Naive thymus-derived CD8-positive, alpha-beta T cell (primary cell): Measurements from ENCODE around the gene MYRIP. TPM values are rescaled to one million over a fixed set of nuclear protein-coding genes. Genes with fewer than 3 reads are reported as not detected.
A peak's percentile ranks its signal among the peaks of the same experiment; 100 is the strongest.

Experiments
- ATAC-seq, 2 donors: fragments of 150-1000 bp; cut with Tn5 transposase in 1 of 2; sonication (Bioruptor Pico), chemical (Tn5 transposase) in 1 of 2; 1 replicate in 1 of 2; 2 replicates in 1 of 2; pipeline ENCODE4 v1.10.0; 2021; ENCODE audit warnings: mild to moderate bottlenecking in 2 of 2, moderate library complexity in 2 of 2
- POLR2A ChIA-PET: fragments of 350-600 bp; sonication (Branson Sonifier 250); formaldehyde crosslinking; loops from one replicate; lab custom pipeline; 2021; ENCODE audit warnings: antibody characterized with exemption; lab: Charles Lee
- DNase-seq, 10 donors: peaks; one replicate each; pipeline versions ENCODE4 v3.0.0 to v3.0.0-alpha.2; 2020 to 2022
- H3K27ac Mint-ChIP-seq, 10 donors: one replicate each; pipeline ENCODE4 v1.8.0; 2020 to 2022; ENCODE audit warnings: mild to moderate bottlenecking in 10 of 10, mixed read lengths in 10 of 10, moderate library complexity in 4 of 10, inconsistent platforms in 1 of 10
- H3K27me3 Mint-ChIP-seq, 5 donors: one replicate each; pipeline ENCODE4 v1.8.0; 2021 to 2022; ENCODE audit warnings: mixed read lengths in 5 of 5
- H3K36me3 Mint-ChIP-seq, 3 donors: one replicate each; pipeline ENCODE4 v1.8.0; 2020 to 2022; ENCODE audit warnings: mixed read lengths in 3 of 3, mild to moderate bottlenecking in 2 of 3, inconsistent platforms in 1 of 3
- H3K4me1 Mint-ChIP-seq, 4 donors: one replicate each; pipeline ENCODE4 v1.8.0; 2021 to 2022; ENCODE audit warnings: mixed read lengths in 4 of 4
- H3K4me3 Mint-ChIP-seq, 10 donors: one replicate each; pipeline ENCODE4 v1.8.0; 2020 to 2022; ENCODE audit warnings: mild to moderate bottlenecking in 10 of 10, mixed read lengths in 10 of 10, moderate library complexity in 6 of 10, inconsistent platforms in 1 of 10
- H3K9me3 Mint-ChIP-seq, 9 donors: one replicate each; pipeline ENCODE4 v1.8.0; 2020 to 2022; ENCODE audit warnings: mixed read lengths in 9 of 9, mild to moderate bottlenecking in 3 of 9, inconsistent platforms in 1 of 9, moderate library complexity in 1 of 9
- polyA plus RNA-seq, 3 donors: library from polyadenylated mRNA; unstranded; fragments of 300-500 nt; fragmentation: Illumina TruSeq; gene quantifications; one replicate each; pipeline ENCODE4 v1.2.3, GENCODE V29; 2021
- total RNA-seq, 8 experiments: library from RNA in 2 of 8; stranded (reverse) in 2 of 8; gene quantifications; one replicate each; pipeline ENCODE4 v1.2.3 and lab custom pipeline; 2021 to 2026

Gene MYRIP
- total and polyA plus RNA-seq, 5 experiments from 2014 or later: 0.08 TPM; not detected in 4

DNA sequence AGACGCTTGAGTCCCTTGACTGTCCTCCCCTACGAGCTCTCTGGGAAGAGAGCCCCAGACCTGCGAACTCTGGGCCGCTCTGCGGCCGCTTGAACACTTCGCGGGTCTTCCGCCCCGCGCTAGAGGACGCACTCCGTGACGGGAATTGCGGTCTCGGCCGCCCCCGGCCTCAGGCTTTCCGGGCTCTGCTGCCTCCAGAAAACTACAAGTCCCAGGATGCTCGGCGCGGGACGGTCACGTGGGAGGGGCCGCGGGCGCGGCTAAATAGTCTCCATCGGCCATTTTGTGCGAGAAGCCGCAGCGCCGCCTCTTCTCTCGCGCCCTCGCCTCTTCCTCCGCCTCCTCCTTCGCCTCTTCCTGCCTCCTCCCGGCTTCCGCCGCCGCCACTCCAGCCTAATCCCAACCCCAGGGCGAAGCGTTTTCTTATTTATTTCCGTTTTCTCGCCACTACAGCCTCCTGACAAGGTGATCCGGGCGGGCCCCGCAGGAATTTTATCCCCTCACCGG is 500.1 kb downstream of the MYRIP start, which contains the start of gene EIF1B:
TSS of gene EIF1B (plus strand) at position 290 of the 507 bp plus-strand sequence. CDS start 235 bp downstream, outside the sequence.
- DNase-seq (peak; percentile 96 to 99 (median 98)), ATAC-seq (peak; percentile 87 to 91)
- H3K27ac Mint-ChIP-seq: peak within 1 kb of the TSS; percentile 98 to 100 (median 99)
- peak within 1 kb of the TSS; percentile 98 to 100 (median 99) for H3K4me3 Mint-ChIP-seq
- POLR2A ChIA-PET: interaction anchor here (1.1 to 3.3 kb wide), 7 partner anchors 12 to 890 kb away, joined by 3 to 17 read pairs (median 5); partner anchors contain the start of genes CTNNB1, RPL14 and ZNF621
- no peaks in the 10 kb centered on the region for H3K27me3 Mint-ChIP-seq
- peaks cover 0 to 40% (median 18%) of the 10 kb centered on the region in 3 donors for H3K36me3 Mint-ChIP-seq
- H3K9me3 Mint-ChIP-seq: no peaks in the 10 kb centered on the region
- peaks cover 9 to 44% (median 34%) of the 10 kb centered on the region in 4 donors for H3K4me1 Mint-ChIP-seq
